Astrocyte (in vitro differentiated cells and primary cell): ENCODE results near the gene PPFIBP1.

ENCODE experiments used
- EZH2 ChIP-seq: IDR thresholded peaks from 2 replicates; pipeline ENCODE4 v1.6.1; 2012; ENCODE audit warnings: mild to moderate bottlenecking, low read length, inconsistent platforms; ENCODE audit not compliant: insufficient read depth
- TF ChIP-seq, protein P1 (sequence below): IDR thresholded peaks from 2 replicates; pipeline ENCODE4 v1.5.1; 2011; ENCODE audit warnings: low read depth, mild to moderate bottlenecking, inconsistent platforms, low read length, moderate library complexity; ENCODE audit not compliant: insufficient read depth

DNA sequence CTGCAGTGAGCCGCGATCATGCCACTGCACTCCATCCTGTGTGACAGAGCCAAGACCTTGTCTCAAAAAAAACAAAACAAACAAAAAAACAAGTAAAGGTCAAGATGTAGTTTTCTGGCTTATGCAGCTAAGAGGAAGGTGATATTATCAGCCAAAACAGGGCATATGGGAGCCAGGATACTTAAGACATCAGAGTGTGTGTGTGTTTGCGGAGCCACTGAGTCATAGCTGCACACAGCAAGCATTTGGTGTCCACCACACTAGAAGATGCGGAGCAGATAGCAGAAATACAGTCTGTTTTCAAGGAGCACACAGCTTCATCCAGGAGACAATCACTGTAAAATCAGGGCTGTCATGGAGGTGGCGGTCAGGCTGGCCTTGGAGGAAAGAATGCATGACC, 99.6 kb downstream of the PPFIBP1 start:
- TF ChIP-seq, protein P1, sequence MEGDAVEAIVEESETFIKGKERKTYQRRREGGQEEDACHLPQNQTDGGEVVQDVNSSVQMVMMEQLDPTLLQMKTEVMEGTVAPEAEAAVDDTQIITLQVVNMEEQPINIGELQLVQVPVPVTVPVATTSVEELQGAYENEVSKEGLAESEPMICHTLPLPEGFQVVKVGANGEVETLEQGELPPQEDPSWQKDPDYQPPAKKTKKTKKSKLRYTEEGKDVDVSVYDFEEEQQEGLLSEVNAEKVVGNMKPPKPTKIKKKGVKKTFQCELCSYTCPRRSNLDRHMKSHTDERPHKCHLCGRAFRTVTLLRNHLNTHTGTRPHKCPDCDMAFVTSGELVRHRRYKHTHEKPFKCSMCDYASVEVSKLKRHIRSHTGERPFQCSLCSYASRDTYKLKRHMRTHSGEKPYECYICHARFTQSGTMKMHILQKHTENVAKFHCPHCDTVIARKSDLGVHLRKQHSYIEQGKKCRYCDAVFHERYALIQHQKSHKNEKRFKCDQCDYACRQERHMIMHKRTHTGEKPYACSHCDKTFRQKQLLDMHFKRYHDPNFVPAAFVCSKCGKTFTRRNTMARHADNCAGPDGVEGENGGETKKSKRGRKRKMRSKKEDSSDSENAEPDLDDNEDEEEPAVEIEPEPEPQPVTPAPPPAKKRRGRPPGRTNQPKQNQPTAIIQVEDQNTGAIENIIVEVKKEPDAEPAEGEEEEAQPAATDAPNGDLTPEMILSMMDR: no peak
- no peak for TF ChIP-seq EZH2
